AG09319 (cell line): ENCODE results near the gene STPG4.

Source experiments
- DNase-seq: peaks from one replicate; pipeline ENCODE4 v3.0.0-alpha.2; 2010; ENCODE audit warnings: low read depth; ENCODE audit errors: extremely low read depth
- TF ChIP-seq, protein P1 (sequence below): IDR thresholded peaks from 2 replicates; pipeline ENCODE4 v1.5.1; 2011; ENCODE audit warnings: low read depth, mild to moderate bottlenecking, inconsistent platforms, low read length, moderate library complexity

The STPG4 gene

GRCh38 chr2:47062681-47063537 lies 92.2 kb downstream of the STPG4 start:
- no peak for DNase-seq

DNA sequence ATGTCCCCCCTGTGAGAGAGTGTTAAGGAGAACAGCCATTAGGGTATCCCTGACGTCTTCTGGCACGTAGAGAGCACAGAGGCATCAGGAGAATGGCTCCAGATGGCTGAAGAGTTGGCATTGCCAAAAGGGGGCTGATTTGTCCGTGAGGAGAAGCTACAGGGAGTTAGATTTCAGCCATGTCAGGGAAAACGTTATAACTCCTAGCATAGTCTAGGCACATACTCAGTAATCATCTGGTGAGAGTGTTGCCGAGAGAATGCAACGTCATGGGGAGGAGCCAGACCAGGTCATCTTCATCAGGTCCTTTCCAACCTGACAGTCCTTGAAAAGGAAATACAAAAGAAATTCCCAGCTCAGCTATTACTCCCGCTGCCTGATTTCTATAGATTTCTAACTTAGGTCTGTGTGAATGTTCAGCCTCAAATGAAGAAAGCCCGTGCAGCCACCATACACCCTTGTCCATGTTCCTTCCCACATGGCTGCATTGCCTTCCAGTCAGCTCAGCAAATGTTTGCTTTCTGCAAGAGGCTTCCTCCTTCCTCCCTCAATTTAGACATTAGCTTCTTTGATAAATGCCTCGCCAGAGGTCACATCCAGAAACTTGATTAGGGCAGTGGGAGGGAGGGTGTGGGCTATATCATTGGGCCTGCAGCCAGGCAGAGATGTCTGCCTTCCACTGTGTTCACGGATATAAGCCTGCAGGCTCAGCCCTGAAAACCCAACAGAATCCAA lies 93.0 kb downstream of the STPG4 start:
- DNase-seq: no peak
- TF ChIP-seq, protein P1, sequence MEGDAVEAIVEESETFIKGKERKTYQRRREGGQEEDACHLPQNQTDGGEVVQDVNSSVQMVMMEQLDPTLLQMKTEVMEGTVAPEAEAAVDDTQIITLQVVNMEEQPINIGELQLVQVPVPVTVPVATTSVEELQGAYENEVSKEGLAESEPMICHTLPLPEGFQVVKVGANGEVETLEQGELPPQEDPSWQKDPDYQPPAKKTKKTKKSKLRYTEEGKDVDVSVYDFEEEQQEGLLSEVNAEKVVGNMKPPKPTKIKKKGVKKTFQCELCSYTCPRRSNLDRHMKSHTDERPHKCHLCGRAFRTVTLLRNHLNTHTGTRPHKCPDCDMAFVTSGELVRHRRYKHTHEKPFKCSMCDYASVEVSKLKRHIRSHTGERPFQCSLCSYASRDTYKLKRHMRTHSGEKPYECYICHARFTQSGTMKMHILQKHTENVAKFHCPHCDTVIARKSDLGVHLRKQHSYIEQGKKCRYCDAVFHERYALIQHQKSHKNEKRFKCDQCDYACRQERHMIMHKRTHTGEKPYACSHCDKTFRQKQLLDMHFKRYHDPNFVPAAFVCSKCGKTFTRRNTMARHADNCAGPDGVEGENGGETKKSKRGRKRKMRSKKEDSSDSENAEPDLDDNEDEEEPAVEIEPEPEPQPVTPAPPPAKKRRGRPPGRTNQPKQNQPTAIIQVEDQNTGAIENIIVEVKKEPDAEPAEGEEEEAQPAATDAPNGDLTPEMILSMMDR: no peak

More at GRCh38 chr2:47062681-47063537, 92.2 kb downstream of the STPG4 start:
- TF ChIP-seq, protein P1: no peak

DNA sequence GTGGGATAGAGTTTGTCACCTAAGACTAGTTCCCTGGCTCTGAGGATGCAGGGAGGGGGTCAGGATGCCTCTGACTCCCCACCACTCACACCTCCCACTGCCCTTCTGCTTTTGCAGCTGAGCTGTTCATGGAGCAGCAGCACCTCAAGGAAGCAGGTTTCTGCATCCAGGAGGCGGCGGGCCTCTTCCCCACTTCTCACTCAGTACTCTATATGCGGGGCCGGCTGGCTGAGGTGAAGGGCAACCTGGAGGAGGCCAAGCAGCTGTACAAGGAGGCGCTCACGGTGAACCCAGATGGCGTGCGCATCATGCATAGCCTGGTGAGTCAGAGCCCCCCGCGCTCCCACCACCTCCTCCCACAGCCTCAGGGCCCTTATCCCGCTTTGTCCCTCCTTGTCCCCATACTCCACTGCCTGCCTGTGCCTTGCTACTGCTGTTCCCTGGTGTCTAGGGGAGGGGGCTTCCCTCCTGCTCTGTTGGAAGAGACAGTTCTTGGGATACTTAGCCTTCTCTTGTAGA lies 94.4 kb downstream of the STPG4 start:
- DNase-seq: no peak
- TF ChIP-seq, protein P1: no peak

- TF ChIP-seq, protein P1: no peak
- DNase-seq: peak; percentile 60
Observed at GRCh38 chr2:47058003-47058931, 96.8 kb downstream of the STPG4 start.

DNA sequence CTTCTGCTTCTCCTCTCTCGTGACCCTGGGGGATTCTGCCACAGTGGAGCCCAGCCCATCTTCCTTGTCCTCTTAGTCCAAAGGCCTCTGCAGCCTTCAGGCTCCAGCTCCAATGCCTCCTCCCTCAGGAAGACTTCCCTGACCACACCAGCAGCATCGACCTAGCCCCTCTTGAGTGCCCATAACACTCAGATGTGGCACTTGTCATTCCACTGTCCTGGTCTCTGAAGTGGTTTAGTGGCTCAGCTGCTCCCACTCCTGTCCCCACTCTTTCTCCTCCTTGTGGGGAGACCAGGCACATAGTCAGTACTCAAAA lies 97.5 kb downstream of the STPG4 start:
- DNase-seq: no peak
- TF ChIP-seq, protein P1: no peak; the same call in 1 of the 2 replicates

DNA sequence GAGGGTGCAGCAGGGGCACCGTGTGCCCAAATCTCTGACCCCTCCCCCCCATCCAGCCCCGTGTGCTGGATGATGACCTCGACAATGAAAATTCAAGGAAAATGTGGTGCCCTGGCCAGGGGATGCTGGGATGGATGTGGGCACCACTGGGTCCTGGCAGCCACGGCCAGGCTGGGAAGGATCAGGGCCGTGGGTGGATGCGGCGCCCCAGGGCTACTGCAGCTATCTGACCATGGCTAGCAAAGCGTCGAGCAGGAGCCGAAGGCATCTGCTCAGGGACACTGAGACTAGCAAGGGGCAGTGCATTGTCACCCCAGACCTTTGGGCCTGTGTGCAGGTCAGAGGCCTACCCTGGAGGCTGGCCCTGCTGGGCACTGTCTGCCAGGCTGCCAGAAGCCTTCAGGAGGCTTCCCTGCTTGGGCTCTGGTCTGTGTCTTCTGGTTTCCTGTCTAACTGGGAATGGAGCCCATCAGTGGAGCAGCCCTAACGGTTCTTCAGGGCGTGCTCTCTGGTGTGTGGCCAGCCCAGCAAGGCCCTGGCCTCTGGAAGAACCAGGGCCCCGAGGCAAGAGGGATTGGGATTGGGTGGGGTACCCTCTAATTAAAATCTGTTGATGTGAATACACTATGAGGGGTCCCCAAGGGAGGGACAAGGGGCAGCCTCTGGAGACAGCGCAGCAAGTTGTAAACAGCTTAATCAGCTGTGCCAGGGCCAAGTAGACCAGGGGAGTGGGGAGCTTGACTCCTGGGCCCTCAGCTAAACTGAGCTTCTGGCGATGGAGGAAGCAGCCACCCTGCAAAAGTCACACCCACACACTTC lies 98.0 kb downstream of the STPG4 start:
- TF ChIP-seq, protein P1: no peak
- DNase-seq: no peak
